SKM-1 treated with dmso at 0.1 percent for 144 hours (cell line): ENCODE measurements around the gene DCLK1.

ENCODE experiments used
- DNase-seq: peaks from one replicate; lab custom pipeline; 2025; ENCODE audit not compliant: unreplicated experiment; lab: John Stamatoyannopoulos, UW

Gene DCLK1

DNA sequence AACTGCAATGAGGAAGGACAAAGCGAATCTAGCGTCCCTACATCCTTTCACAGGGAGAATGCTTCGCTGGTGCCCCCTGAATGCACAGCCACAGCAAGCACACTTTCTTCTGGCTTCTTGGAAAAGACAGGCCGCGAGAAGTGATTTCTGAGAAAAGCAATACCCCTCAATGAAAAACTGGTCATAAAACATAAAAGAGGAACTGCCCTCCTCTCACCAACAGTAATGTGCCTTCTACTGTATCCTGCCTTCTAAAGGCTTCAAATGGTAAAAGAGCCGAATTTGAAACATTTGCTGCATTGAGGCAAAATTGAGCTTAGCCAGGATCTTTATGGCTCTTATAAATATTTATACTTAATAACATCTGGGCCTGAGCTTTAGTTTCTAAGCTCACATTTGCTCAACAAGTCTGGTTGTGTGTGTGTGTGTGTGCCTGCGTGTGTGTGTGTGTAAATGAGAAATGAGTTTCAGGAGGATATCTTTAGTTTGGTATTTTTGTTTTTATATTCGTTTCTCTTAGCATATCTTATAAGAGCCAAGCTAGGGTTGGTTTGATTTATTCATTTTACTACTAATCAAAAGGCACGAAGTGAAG is 408.6 kb downstream of the DCLK1 start:
- no peak for DNase-seq

DNA sequence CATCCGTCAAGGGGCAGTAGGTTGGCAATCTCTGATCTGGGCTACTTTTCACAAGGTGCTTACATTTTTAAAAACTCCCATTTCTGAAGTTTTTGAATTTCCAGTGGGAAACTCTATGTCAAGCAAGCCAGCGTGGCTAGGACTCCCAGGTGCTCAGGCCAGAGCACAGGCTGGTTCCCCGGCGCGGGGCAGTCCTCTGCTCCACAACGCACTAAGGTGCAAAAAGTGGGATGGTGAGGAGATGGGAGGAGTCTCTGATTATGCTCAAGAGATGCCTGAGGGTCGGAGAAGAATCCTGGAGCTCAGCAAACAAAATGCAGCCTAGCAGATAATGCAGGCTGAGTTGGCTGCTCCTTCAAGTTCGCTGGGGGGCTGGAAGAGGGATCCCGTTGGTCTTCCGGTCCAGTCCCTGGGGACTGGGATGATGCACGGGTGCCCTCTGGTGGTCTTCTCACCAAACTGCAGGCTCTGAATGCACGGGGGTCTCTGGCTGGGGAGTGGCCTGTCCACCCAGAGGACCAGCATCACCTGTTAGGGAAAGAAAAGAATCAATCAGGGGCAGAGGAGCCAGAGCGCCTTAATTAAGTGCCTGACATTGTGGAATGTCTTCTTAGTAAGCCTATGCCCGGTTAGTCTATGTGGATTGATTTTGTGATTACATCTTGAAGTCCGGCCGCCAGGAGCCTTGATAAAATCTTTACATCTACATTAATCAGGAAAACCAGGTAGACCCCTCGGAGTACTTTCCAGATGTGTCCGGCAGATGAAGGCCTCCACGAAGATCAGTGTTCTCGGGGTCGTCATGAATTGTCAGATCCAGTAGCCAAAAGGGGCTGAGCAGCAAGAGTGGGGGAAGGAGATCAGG is 410.3 kb downstream of the DCLK1 start:
- no peak for DNase-seq

DNA sequence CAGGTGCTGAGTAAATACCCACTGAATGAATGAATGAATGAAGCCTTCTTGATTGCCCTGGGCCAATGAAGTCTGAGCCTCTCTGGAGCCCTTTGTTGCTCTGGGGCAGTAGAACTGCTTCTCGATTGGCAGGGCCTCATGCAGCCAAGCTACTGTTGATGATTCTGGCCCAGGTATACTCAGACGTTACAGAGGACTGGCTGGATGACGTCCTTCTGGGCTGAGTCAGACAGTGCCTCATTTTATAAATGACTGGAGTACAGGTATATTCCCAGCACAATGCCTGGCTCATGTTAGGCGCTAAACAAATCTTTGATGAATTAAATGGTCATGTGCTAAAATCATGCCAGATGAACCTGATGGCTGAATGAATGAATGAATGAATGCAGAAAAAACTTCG is 410.9 kb downstream of the DCLK1 start:
- no peak for DNase-seq
